Transverse colon (tissue), 4 donors: ENCODE data around the gene CKB. TPM values are rescaled to one million over a fixed set of nuclear protein-coding genes. Genes with fewer than 3 reads are reported as not detected.

ENCODE experiments used
- DNase-seq: peaks from one replicate; pipeline ENCODE4 v3.0.0-alpha.2; 2019
- H3K27ac ChIP-seq, 4 donors: fragments of 200-600 bp; sonication (generic); 2 replicates each; pipeline ENCODE4 v1.5.1; 2016 to 2018; ENCODE audit warnings: inconsistent platforms in 4 of 4
- H3K27me3 ChIP-seq: fragments of 200-600 bp; sonication (generic); 2 replicates; pipeline ENCODE4 v1.5.1; 2017; ENCODE audit warnings: inconsistent platforms
- H3K36me3 ChIP-seq, 4 donors: fragments of 200-600 bp; sonication (generic); 2 replicates each; pipeline ENCODE4 v1.5.1; 2017 to 2019; ENCODE audit warnings: inconsistent platforms in 4 of 4
- H3K4me1 ChIP-seq, 4 donors: fragments of 200-600 bp; sonication (generic); 2 replicates each; pipeline ENCODE4 v1.5.1; 2017 to 2020; ENCODE audit warnings: inconsistent platforms in 4 of 4
- H3K4me3 ChIP-seq, 4 donors: fragments of 200-600 bp; sonication (generic); 1 replicate in 1 of 4; 2 replicates in 3 of 4; pipeline versions ENCODE4 v1.5.1 to v1.6.1; 2017 to 2019; ENCODE audit warnings: inconsistent platforms in 4 of 4
- H3K9me3 ChIP-seq, 2 donors: fragments of 200-600 bp; sonication (generic); 2 replicates each; pipeline ENCODE4 v1.5.1; 2017 to 2019; ENCODE audit warnings: inconsistent platforms in 2 of 2
- CTCF ChIP-seq, 5 experiments: fragments of 200-600 bp in 3 of 5; fragments of 450-650 bp in 2 of 5; sonication (generic) in 3 of 5; IDR thresholded peaks; 1 replicate in 2 of 5; 2 replicates in 3 of 5; pipeline ENCODE4 v1.5.1; 2016 to 2017; ENCODE audit warnings: antibody characterized with exemption in 5 of 5, inconsistent platforms in 3 of 5, mild to moderate bottlenecking in 2 of 5, moderate library complexity in 1 of 5
- EP300 ChIP-seq: sonication (generic); formaldehyde crosslinking; IDR thresholded peaks from one replicate; pipeline ENCODE4 v1.6.1; 2017; ENCODE audit warnings: antibody characterized with exemption, low read depth
- POLR2A ChIP-seq: fragments of 450-650 bp; IDR thresholded peaks from one replicate; pipeline ENCODE4 v1.6.1; 2016; ENCODE audit warnings: antibody characterized with exemption, mild to moderate bottlenecking, moderate library complexity
- POLR2AphosphoS5 ChIP-seq, 3 donors: sonication (generic); formaldehyde crosslinking; IDR thresholded peaks; one replicate each; pipeline ENCODE4 v1.6.1; 2016; ENCODE audit warnings: antibody characterized with exemption in 3 of 3
- WGBS, 2 donors: methylation state at CpG; one replicate each; pipeline ENCODE4 v1.1.5; 2018; ENCODE audit warnings: low coverage in 1 of 2; 5-methylcytosine and 5-hydroxymethylcytosine counted together
- in situ Hi-C, 4 donors: fragments of 200-750 bp; cut with MboI; loops; one replicate each; pipeline versions ENCODE4 v1.15.0 to v1.15.1; 2017; ENCODE audit warnings: low sequenced_read_pairs in 3 of 4, low pct_ligation_motif_present in 1 of 4, low pct_unique_long_range_greater_than_20kb in 1 of 4
- intact Hi-C: fragments of 100-400 bp; cut with DNase I; formaldehyde crosslinking; loops from one replicate; pipeline ENCODE4 v1.15.1; 2023; ENCODE audit warnings: low total_unique reads
- total RNA-seq, 4 donors: library from RNA; depleted of rRNA; stranded (reverse); fragments of >200 nt; gene quantifications; one replicate each; pipeline ENCODE4 v1.1.0, GENCODE V29; 2016

The CKB gene
- total RNA-seq, 4 donors from 2014 or later: 504 to 5,877 (median 3,263) TPM

- H3K27me3 ChIP-seq: no peaks in the 10 kb centered on the region
- peak overlapping the region in 1 of 4 donors; percentile 94 for H3K4me3 ChIP-seq
- peak overlapping the region in 3 of 4 donors; percentile 96 to 98 (median 98) for H3K27ac ChIP-seq
- TF ChIP-seq POLR2AphosphoS5 (IDR thresholded peaks at IDR 0.05): no peak
- no peak for TF ChIP-seq EP300
- no peak for TF ChIP-seq POLR2A
- no peak for TF ChIP-seq CTCF (IDR thresholded peaks at IDR 0.05)
- DNase-seq: no peak
- no peaks in the 10 kb centered on the region for H3K9me3 ChIP-seq
- 40 to 73% methylated on average over 1 to 8 of the region's 8 CpGs for WGBS, 2 donors
- peaks cover 22 to 68% (median 42%) of the 10 kb centered on the region in 4 donors for H3K4me1 ChIP-seq
- intact Hi-C loops (no loop called here), in situ Hi-C loops (no loop called here)
- peaks cover 0 to 20% (median 4%) of the 10 kb centered on the region in 4 donors for H3K36me3 ChIP-seq
Observed at GRCh38 chr14:103560691-103561090, 38.1 kb upstream of the CKB start.

GRCh38 chr14:103559766-103560165 lies 37.1 kb upstream of the CKB start:
- no peak for TF ChIP-seq CTCF (IDR thresholded peaks at IDR 0.05)
- TF ChIP-seq EP300: no peak
- no peak for TF ChIP-seq POLR2A
- TF ChIP-seq POLR2AphosphoS5 (IDR thresholded peaks at IDR 0.05): no peak
- no peak for DNase-seq
- no peaks in the 10 kb centered on the region for H3K27me3 ChIP-seq
- peaks cover 22 to 65% (median 40%) of the 10 kb centered on the region in 4 donors for H3K4me1 ChIP-seq
- intact Hi-C loops: no loop called here
- peaks cover 0 to 20% (median 4%) of the 10 kb centered on the region in 4 donors for H3K36me3 ChIP-seq
- no peak overlapping the region for H3K4me3 ChIP-seq
- no peaks in the 10 kb centered on the region for H3K9me3 ChIP-seq
- WGBS, 2 donors: 74 to 85% methylated on average over 7 to 9 of the region's 9 CpGs
- peak overlapping the region; percentile 54 to 70 (median 64) for H3K27ac ChIP-seq
- in situ Hi-C loops: loop anchor here in 1 of 4 donors (10.0 kb wide), 1 partner anchor 55 kb away; no protein-coding TSS in a partner anchor

- intact Hi-C loops (no loop called here), in situ Hi-C loops (loop anchor here in 1 of 4 donors (10.0 kb wide), 1 partner anchor 53 kb away; no protein-coding TSS in a partner anchor)
- Histone ChIP-seq H3K27me3 (no peaks in the 10 kb centered on the region), H3K27ac (peak overlapping the region; percentile 54 to 70 (median 64)), H3K4me1 (peaks cover 15 to 50% (median 29%) of the 10 kb centered on the region in 4 donors), H3K4me3 (no peak overlapping the region), H3K9me3 (no peaks in the 10 kb centered on the region), H3K36me3 (peaks cover 0 to 20% (median 4%) of the 10 kb centered on the region in 4 donors)
- DNase-seq: no peak
- 81 to 83% methylated on average over 7 to 16 of the region's 16 CpGs for WGBS, 2 donors
- TF ChIP-seq POLR2AphosphoS5 (IDR thresholded peaks at IDR 0.05) (peak in 1 of 3 donors; percentile 14), CTCF (IDR thresholded peaks at IDR 0.05) (no peak), EP300 (no peak), POLR2A (no peak)
Observed at GRCh38 chr14:103558071-103558882, 35.6 kb upstream of the CKB start.

DNA sequence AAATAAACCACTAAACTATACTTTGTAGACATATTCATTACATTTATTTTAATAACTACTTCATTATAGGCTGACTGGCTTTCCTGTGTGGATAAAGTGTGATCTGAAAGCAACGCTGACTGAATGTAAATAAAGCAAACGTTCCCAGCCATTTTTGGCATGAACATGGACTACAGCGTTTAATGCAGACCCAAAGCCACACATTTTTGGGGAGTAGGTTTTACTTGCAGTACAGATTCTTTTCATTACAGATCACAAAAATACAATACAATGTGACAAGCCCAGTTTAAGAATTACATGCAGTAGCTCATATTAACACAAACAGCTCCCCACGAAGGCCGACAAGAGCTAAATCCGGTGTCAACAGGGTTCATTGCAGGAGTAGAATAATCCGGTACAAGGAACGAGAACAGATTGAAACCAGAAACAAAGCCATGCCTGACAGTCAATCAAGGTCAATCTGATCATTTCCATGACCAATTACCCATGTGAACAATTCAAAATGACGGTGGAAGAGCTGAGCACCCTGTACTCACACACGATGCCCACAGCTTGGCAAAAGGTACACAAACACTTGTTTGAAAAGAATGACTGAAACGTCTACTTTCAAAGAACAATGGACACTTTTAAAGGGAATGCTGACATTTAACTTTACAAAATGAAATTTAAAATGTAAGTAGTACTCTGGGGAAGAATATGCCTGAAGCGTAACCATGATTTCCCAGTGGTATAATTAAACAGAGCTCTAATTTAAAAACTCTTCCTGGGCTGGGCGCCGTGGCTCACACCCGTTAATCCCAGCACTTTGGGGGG lies 34.5 kb upstream of the CKB start:
- peaks cover 0 to 20% (median 4%) of the 10 kb centered on the region in 4 donors for H3K36me3 ChIP-seq
- H3K9me3 ChIP-seq: no peaks in the 10 kb centered on the region
- H3K27ac ChIP-seq: peak overlapping the region; percentile 54 to 70 (median 64)
- in situ Hi-C loops (loop anchor here in 1 of 4 donors (10.0 kb wide), 1 partner anchor 52 kb away; no protein-coding TSS in a partner anchor), intact Hi-C loops (no loop called here)
- no peak for TF ChIP-seq CTCF (IDR thresholded peaks at IDR 0.05)
- TF ChIP-seq POLR2A: no peak
- TF ChIP-seq EP300: no peak
- no peak for TF ChIP-seq POLR2AphosphoS5 (IDR thresholded peaks at IDR 0.05)
- no peak for DNase-seq
- no peaks in the 10 kb centered on the region for H3K27me3 ChIP-seq
- WGBS, 2 donors: 53 to 67% methylated on average over 10 to 15 of the region's 15 CpGs
- peaks cover 18 to 58% (median 29%) of the 10 kb centered on the region in 4 donors for H3K4me1 ChIP-seq
- H3K4me3 ChIP-seq: no peak overlapping the region
